K562 (cell line): ENCODE data around the gene MYL6B. TPM values are rescaled to one million over a fixed set of nuclear protein-coding genes. Genes with fewer than 3 reads are reported as not detected.

Experiments
- CCNT2 ChIP-seq: IDR thresholded peaks from 2 replicates; pipeline ENCODE4 v1.6.1; 2011; ENCODE audit warnings: borderline replicate concordance, low read depth, mild to moderate bottlenecking, moderate library complexity, mixed read lengths, low read length; ENCODE audit not compliant: insufficient read length; ENCODE audit errors: extremely low read depth
- DACH1 ChIP-seq: fragments of 450-650 bp; IDR thresholded peaks from 2 replicates; pipeline ENCODE4 v1.6.1; 2018; ENCODE audit not compliant: partially characterized antibody
- ELF1 ChIP-seq: fragments of 200-800 bp; sonication (Bioruptor generic); IDR thresholded peaks from 2 replicates; pipeline ENCODE4 v1.6.1; 2016; ENCODE audit warnings: missing genetic modification characterization, missing compliant biosample characterization
- FOXP1 ChIP-seq: sonication (generic); formaldehyde crosslinking; IDR thresholded peaks from 2 replicates; pipeline ENCODE4 v1.8.0; 2022; ENCODE audit warnings: mild to moderate bottlenecking, missing genetic modification reagents
- HDAC1 ChIP-seq, 2 experiments: fragments of 450-650 bp; IDR thresholded peaks; 2 replicates each; pipeline ENCODE4 v1.6.1; 2016 to 2017; ENCODE audit warnings: inconsistent platforms in 1 of 2, mild to moderate bottlenecking in 1 of 2, moderate library complexity in 1 of 2
- L3MBTL2 ChIP-seq: fragments of 450-650 bp; IDR thresholded peaks from 2 replicates; pipeline ENCODE4 v1.6.1; 2016; ENCODE audit warnings: mild to moderate bottlenecking, moderate library complexity
- NBN ChIP-seq: fragments of 450-650 bp; IDR thresholded peaks from 2 replicates; pipeline ENCODE4 v1.6.1; 2016; ENCODE audit warnings: low read depth, mild to moderate bottlenecking
- OTX1 ChIP-seq: fragments of 450-650 bp; formaldehyde crosslinking; IDR thresholded peaks from 2 replicates; pipeline ENCODE4 v1.4.0; 2022; ENCODE audit warnings: mild to moderate bottlenecking
- TBL1XR1 ChIP-seq, 2 experiments: IDR thresholded peaks; 2 replicates each; pipeline ENCODE4 v1.6.1; 2012; ENCODE audit warnings: improper control_type of control experiment in 2 of 2, low read length in 2 of 2, mild to moderate bottlenecking in 1 of 2
- ZFX ChIP-seq: sonication (generic); formaldehyde crosslinking; IDR thresholded peaks from 2 replicates; pipeline ENCODE4 v1.8.0; 2022; ENCODE audit warnings: mild to moderate bottlenecking, missing genetic modification reagents, moderate library complexity
- ZNF24 ChIP-seq: fragments of 450-650 bp; IDR thresholded peaks from 2 replicates; pipeline ENCODE4 v1.6.1; 2016
- ZNF253 ChIP-seq: fragments of 250-450 bp; sonication (Bioruptor Pico); conservative IDR thresholded peaks from 2 replicates; pipeline ENCODE4 v1.6.1; 2021; ENCODE audit warnings: mild to moderate bottlenecking
- polyA plus RNA-seq, 8 experiments: library from polyadenylated mRNA; depleted of rRNA in 4 of 8; stranded (reverse) in 5 of 8; unstranded in 3 of 8; fragments of >200 nt; fragmentation: Nextera tagmentation in 2 of 8; fragmentation: Illumina TruSeq in 1 of 8; extraction: Ambion mirVana in 2 of 8; extraction: Trizol in 1 of 8; gene quantifications; 2 replicates each; pipeline versions ENCODE4 v1.2.1 to v1.2.3, GENCODE V29; 2011 to 2014; ENCODE audit warnings: inconsistent platforms in 1 of 8, missing spikeins in 1 of 8
- total RNA-seq, 7 experiments: library from RNA; depleted of rRNA in 6 of 7; stranded (reverse); fragments of >200 nt in 6 of 7; fragmentation: Illumina TruSeq in 2 of 7; extraction: Trizol in 2 of 7; gene quantifications; 2 replicates each; pipeline versions ENCODE4 v1.2.1 to v1.2.3, GENCODE V29; 2011 to 2021; ENCODE audit warnings: low replicate concordance in 1 of 7
- TF ChIP-seq, protein P1 (sequence below), 2 experiments: fragments of 450-650 bp in 1 of 2; sonication (generic) in 1 of 2; formaldehyde crosslinking; conservative IDR thresholded peaks; 2 replicates each; pipeline versions ENCODE4 v1.4.0 to v1.8.1; 2020 to 2022; ENCODE audit warnings: mild to moderate bottlenecking in 1 of 2, missing genetic modification reagents in 1 of 2
- TF ChIP-seq, protein P2 (sequence below): sonication (generic); formaldehyde crosslinking; IDR thresholded peaks from 2 replicates; pipeline ENCODE4 v1.9.0; 2022; ENCODE audit warnings: mild to moderate bottlenecking, missing genetic modification reagents

Gene MYL6B
- total and polyA plus RNA-seq, 9 of the 15 experiments (the other 6 are each of a cell fraction or from before 2014, with no cell fraction given): 42.8 to 77.3 (median 68.6) TPM

DNA sequence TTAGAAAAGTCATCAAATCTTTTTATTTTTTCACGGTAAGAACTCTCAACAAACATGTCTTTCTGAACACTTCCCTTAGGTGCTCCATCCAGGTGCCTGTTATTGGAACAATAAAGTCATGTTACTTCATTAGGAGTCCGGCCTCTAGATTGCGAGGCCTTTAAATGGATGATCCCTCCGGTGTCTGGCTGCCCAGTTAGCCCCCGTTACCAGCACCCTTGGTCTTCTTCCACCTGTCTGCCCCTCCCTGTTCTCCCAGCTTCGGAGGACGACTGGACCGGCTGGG, 48.6 kb upstream of the MYL6B start (continued):
- TF ChIP-seq FOXP1: no peak
- TF ChIP-seq DACH1: no peak
- no peak for TF ChIP-seq L3MBTL2
- TF ChIP-seq TBL1XR1 (IDR thresholded peaks at IDR 0.05; ENCODE audit: low read length in 2 of 2): no peak
- TF ChIP-seq, protein P1, sequence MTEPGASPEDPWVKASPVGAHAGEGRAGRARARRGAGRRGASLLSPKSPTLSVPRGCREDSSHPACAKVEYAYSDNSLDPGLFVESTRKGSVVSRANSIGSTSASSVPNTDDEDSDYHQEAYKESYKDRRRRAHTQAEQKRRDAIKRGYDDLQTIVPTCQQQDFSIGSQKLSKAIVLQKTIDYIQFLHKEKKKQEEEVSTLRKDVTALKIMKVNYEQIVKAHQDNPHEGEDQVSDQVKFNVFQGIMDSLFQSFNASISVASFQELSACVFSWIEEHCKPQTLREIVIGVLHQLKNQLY (CRISPR knock-in tag; conservative IDR thresholded peaks at IDR 0.05): no peak
- TF ChIP-seq, protein P2, sequence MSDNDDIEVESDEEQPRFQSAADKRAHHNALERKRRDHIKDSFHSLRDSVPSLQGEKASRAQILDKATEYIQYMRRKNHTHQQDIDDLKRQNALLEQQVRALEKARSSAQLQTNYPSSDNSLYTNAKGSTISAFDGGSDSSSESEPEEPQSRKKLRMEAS: no peak
- no peak for TF ChIP-seq ZNF253
- 0 out of 2 replicates have a peak, but pooled peaks have one; percentile 43 for TF ChIP-seq NBN
- TF ChIP-seq ZFX (CRISPR knock-in tag): no peak
- TF ChIP-seq OTX1 (CRISPR knock-in tag): no peak
- TF ChIP-seq CCNT2: no peak
- peak; percentile 56; the same call in 1 of the 2 replicates for TF ChIP-seq ELF1 (tag)
- 0 out of 2 replicates have a peak, but pooled peaks have one; percentile 7 for TF ChIP-seq ZNF24
- peak in 1 of 2 experiments; percentile 17; a peak in 1 of 4 replicates for TF ChIP-seq HDAC1 (IDR thresholded peaks at IDR 0.05)
